Measurements from ENCODE around the gene IGSF9. TPM values are rescaled to one million over a fixed set of nuclear protein-coding genes. Genes with fewer than 3 reads are reported as not detected.
A peak's percentile ranks its signal among the peaks of the same experiment; 100 is the strongest.

The IGSF9 gene
- total and polyA plus RNA-seq, 8 donors = 2.0 to 36.2 (median 7.8) TPM

DNA sequence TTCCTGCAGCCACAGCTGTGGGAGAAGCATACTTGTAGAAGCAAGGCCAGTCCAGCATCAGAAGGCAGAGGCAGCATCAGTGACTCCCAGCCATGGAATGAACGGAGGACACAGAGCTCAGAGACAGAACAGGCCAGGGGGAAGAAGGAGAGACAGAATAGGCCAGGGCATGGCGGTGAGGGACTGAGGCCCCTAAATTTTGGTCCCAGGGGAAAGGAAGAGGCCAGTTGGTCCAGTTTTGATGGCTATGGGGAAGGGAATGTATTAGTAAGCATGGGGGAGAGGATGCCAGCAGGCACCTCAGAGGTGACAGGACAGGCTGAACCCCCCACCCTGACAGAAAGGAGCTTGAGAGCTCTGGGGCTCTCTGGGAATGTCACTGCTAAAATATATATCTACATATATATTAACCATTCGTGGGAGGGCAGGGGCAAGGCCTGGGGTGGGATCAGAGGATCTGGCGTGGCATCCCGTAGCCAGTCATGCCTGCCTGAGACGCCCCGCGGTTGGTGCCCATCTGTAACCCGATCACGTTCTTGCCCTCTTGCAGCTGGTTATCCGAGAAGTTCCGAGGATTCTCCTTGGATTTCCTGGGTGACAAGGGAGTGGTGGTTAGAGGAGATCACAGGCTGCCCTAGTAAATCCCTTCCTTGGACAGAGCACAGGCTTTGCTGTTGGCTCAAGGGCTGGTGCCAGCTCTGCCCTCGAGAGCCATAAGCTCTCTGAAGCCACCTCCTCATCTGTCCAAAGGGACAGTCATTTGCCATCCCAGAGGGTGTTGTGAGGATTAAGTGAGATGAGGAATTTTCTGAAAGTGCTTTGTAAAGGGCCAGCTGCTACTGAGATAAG is 26.8 kb downstream of the IGSF9 start:
- Histone ChIP-seq H3K36me3 (peaks cover 29 to 53% (median 39%) of the 10 kb centered on the region in 4 donors), H3K4me1 (peaks cover 71 to 96% (median 86%) of the 10 kb centered on the region in 4 donors), H3K27ac (peak overlapping the region; percentile 49 to 99 (median 77)), H3K9me3 (no peaks in the 10 kb centered on the region), H3K4me3 (no peak overlapping the region), H3K27me3 (no peaks in the 10 kb centered on the region)
- no peak for DNase-seq
- no peak for TF ChIP-seq POLR2AphosphoS5 (IDR thresholded peaks at IDR 0.05)
- no peak for TF ChIP-seq POLR2A (IDR thresholded peaks at IDR 0.05)
- TF ChIP-seq EP300 (IDR thresholded peaks at IDR 0.05) = no peak
- TF ChIP-seq, protein P1, sequence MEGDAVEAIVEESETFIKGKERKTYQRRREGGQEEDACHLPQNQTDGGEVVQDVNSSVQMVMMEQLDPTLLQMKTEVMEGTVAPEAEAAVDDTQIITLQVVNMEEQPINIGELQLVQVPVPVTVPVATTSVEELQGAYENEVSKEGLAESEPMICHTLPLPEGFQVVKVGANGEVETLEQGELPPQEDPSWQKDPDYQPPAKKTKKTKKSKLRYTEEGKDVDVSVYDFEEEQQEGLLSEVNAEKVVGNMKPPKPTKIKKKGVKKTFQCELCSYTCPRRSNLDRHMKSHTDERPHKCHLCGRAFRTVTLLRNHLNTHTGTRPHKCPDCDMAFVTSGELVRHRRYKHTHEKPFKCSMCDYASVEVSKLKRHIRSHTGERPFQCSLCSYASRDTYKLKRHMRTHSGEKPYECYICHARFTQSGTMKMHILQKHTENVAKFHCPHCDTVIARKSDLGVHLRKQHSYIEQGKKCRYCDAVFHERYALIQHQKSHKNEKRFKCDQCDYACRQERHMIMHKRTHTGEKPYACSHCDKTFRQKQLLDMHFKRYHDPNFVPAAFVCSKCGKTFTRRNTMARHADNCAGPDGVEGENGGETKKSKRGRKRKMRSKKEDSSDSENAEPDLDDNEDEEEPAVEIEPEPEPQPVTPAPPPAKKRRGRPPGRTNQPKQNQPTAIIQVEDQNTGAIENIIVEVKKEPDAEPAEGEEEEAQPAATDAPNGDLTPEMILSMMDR (IDR thresholded peaks at IDR 0.05) = no peak
- intact Hi-C loops (cut with DNase I; ENCODE audit: low total_unique reads) = no loop called here
- 76 to 82% (median 80%) methylated on average over 13 of the region's 13 CpGs for WGBS, 5 donors

DNA sequence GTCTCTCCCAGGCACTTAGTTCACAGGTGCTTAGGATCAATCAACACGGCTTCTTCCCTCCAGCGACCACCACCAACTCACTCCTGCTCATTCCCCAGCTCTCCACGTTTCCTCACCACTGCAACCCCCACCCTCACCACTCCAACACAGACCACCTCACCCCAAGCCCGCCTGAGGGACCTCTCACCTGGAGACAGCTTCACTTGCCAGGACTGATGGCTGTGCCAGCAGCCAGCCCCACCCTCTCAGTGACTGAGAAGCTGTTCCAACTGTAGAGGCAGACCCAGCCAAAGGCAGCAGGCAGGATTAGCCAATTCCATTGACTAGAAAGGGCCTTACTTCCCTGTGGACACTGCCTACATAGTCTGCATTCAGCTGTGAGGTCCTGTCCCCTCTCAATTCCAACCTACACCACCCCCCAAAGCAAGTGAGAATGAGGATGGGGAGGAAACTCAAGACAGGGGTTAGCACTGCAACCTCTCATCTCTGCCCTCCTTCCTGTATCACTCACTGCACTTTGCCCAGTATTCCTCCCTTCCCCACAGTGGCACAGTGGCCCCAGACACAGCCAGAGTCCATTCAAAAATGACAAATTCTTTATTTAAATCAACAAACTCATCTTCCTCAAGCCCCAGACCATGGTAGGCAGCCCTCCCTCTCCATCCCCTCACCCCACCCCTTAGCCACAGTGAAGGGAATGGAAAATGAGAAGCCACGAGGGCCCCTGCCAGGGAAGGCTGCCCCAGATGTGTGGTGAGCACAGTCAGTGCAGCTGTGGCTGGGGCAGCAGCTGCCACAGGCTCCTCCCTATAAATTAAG is 27.7 kb downstream of the IGSF9 start:
- H3K9me3 ChIP-seq = no peaks in the 10 kb centered on the region
- peak overlapping the region; percentile 49 to 99 (median 77) for H3K27ac ChIP-seq
- peak overlapping the region in 1 of 4 donors; percentile 1 for H3K4me3 ChIP-seq
- peaks cover 29 to 53% (median 39%) of the 10 kb centered on the region in 4 donors for H3K36me3 ChIP-seq
- 33 to 68% (median 49%) methylated on average over 5 of the region's 5 CpGs for WGBS, 5 donors
- H3K27me3 ChIP-seq = no peaks in the 10 kb centered on the region
- peak in 1 of 2 donors; percentile 77 for DNase-seq
- TF ChIP-seq, protein P1 (IDR thresholded peaks at IDR 0.05) = no peak
- TF ChIP-seq POLR2A (IDR thresholded peaks at IDR 0.05) = no peak
- TF ChIP-seq POLR2AphosphoS5 (IDR thresholded peaks at IDR 0.05) = peak in 2 of 3 donors; percentile 8 to 17
- TF ChIP-seq EP300 (IDR thresholded peaks at IDR 0.05) = no peak
- H3K4me1 ChIP-seq = peaks cover 68 to 100% (median 86%) of the 10 kb centered on the region in 4 donors
- intact Hi-C loops (cut with DNase I; ENCODE audit: low total_unique reads) = no loop called here

DNA sequence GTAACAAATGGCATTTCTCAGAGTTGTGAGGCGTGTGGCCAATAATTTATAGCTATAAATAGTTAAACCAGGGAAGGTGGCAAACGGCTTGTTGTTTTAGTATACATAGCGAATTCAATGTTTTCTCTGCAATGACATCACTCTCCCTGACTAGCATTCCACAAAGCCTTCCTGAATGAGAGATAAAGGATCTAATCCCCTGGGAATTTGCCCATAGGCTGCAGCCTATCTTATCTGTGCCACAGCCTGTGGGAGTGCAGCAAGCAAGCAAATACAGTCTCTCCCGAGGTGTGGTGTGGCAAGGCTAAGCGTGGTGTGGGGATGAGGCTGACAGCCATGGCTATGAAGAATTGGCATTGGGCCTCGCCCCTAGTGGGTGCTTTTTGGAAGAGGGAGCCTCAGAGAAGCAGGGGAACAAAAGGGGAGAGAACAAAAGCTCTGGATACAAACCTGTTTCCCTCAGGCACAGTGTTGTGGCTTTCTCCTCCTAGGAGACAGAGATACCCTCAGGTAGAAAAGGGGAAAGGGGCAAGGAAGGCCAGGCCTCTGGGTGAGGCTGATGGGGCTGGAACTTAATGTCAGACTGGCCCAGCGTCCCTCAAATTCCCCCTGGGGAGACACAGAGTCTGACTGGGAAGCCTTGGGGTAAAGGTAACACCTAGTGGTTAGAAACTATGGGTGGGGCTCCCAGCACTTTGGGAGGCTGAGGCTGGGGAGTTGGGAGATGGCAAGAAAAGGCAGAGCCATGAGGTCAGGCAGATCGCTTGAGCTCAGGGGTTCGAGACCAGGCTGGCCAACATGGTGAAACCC is 29.0 kb downstream of the IGSF9 start:
- 33 to 38% (median 36%) methylated on average over 9 of the region's 9 CpGs for WGBS, 5 donors
- peaks cover 29 to 53% (median 39%) of the 10 kb centered on the region in 4 donors for H3K36me3 ChIP-seq
- intact Hi-C loops (cut with DNase I; ENCODE audit: low total_unique reads) = no loop called here
- peaks cover 68 to 100% (median 85%) of the 10 kb centered on the region in 4 donors for H3K4me1 ChIP-seq
- peak; percentile 60 to 78 for DNase-seq
- TF ChIP-seq POLR2AphosphoS5 (IDR thresholded peaks at IDR 0.05) = peak in 2 of 3 donors; percentile 87 to 88
- no peak for TF ChIP-seq EP300 (IDR thresholded peaks at IDR 0.05)
- TF ChIP-seq, protein P1 (IDR thresholded peaks at IDR 0.05) = no peak
- H3K27ac ChIP-seq = peak overlapping the region; percentile 67 to 99 (median 77)
- H3K27me3 ChIP-seq = no peaks in the 10 kb centered on the region
- no peaks in the 10 kb centered on the region for H3K9me3 ChIP-seq
- no peak overlapping the region for H3K4me3 ChIP-seq

Measured in stomach (tissue), 9 donors.